ENCODE data around the gene LARGE1.

Gene LARGE1

GRCh38 chr22:33776491-33776890, 143.8 kb downstream of the LARGE1 start:
- DNase-seq (ENCODE audit: low read depth): no peak
- no peak for TF ChIP-seq CTCF (conservative IDR thresholded peaks at IDR 0.05; ENCODE audit: low read length)

GRCh38 chr22:33774781-33775180, 145.5 kb downstream of the LARGE1 start:
- TF ChIP-seq CTCF (conservative IDR thresholded peaks at IDR 0.05; ENCODE audit: low read length): no peak
- DNase-seq (ENCODE audit: low read depth): no peak
- no peak overlapping the region for H3K4me3 ChIP-seq (ENCODE audit: low read length)

More at GRCh38 chr22:33776491-33776890, 143.8 kb downstream of the LARGE1 start:
- no peak overlapping the region for H3K4me3 ChIP-seq (ENCODE audit: low read length)

- no peak for DNase-seq (ENCODE audit: low read depth)
- no peak overlapping the region for H3K4me3 ChIP-seq (ENCODE audit: low read length)
- no peak for TF ChIP-seq CTCF (conservative IDR thresholded peaks at IDR 0.05; ENCODE audit: low read length)
These were observed 147.5 kb downstream of the LARGE1 start for GRCh38 chr22:33772745-33773144.

- no peak for DNase-seq (ENCODE audit: low read depth)
- no peak overlapping the region for H3K4me3 ChIP-seq (ENCODE audit: low read length)
- TF ChIP-seq CTCF (conservative IDR thresholded peaks at IDR 0.05; ENCODE audit: low read length): no peak
These were observed 149.1 kb downstream of the LARGE1 start for GRCh38 chr22:33771136-33771535.

- no peak overlapping the region for H3K4me3 ChIP-seq (ENCODE audit: low read length)
- no peak for TF ChIP-seq CTCF (conservative IDR thresholded peaks at IDR 0.05; ENCODE audit: low read length)
- no peak for DNase-seq (ENCODE audit: low read depth)
These were observed 149.6 kb downstream of the LARGE1 start for GRCh38 chr22:33770723-33771122.

GRCh38 chr22:33766091-33766490, 154.2 kb downstream of the LARGE1 start:
- DNase-seq (ENCODE audit: low read depth): no peak
- TF ChIP-seq CTCF (conservative IDR thresholded peaks at IDR 0.05; ENCODE audit: low read length): no peak
- no peak overlapping the region for H3K4me3 ChIP-seq (ENCODE audit: low read length)

- TF ChIP-seq CTCF (conservative IDR thresholded peaks at IDR 0.05; ENCODE audit: low read length): no peak
- H3K4me3 ChIP-seq (ENCODE audit: low read length): no peak overlapping the region
- DNase-seq (ENCODE audit: low read depth): no peak
These were observed 161.3 kb downstream of the LARGE1 start for GRCh38 chr22:33758961-33759360.
